ENCODE measurements around the gene RNF26.

The RNF26 gene

GRCh38 chr11:119318240-119319135 lies 15.8 kb upstream of the RNF26 start:
- H3K9ac ChIP-seq (ENCODE audit: low read depth, low read length, poor library complexity), result peak overlapping the region; percentile 31
- H3K4me1 ChIP-seq (ENCODE audit: control insufficient read depth in 2 of 2, insufficient read depth in 1 of 2, low read depth in 1 of 2, low read length in 2 of 2), result peaks cover 46 to 49% of the 10 kb centered on the region in 2 donors
- no peaks in the 10 kb centered on the region for H3K79me1 ChIP-seq (ENCODE audit: low read depth, low read length)
- H3K18ac ChIP-seq (ENCODE audit: low read length), result peak overlapping the region; percentile 91
- H2BK120ac ChIP-seq (ENCODE audit: low read depth, low read length), result peak overlapping the region; percentile 40
- H2AFZ ChIP-seq (ENCODE audit: low read length), result peak overlapping the region; percentile 81
- H2BK15ac ChIP-seq (ENCODE audit: low read length), result peak overlapping the region; percentile 76
- peak overlapping the region; percentile 47 for H2AK5ac ChIP-seq (ENCODE audit: low read depth, low read length)
- H3K4ac ChIP-seq (ENCODE audit: low read length), result no peak overlapping the region
- H2BK5ac ChIP-seq (ENCODE audit: low read length), result peak overlapping the region; percentile 62
- H3K4me3 ChIP-seq (ENCODE audit: low read length in 2 of 2), result no peak overlapping the region
- peaks cover 6 to 37% (median 15%) of the 10 kb centered on the region in 3 experiments for H3K27me3 ChIP-seq (ENCODE audit: control insufficient read depth in 3 of 3, insufficient read depth in 3 of 3, low read depth in 1 of 3, low read length in 3 of 3)
- H3K23ac ChIP-seq (ENCODE audit: low read depth, low read length, poor library complexity), result no peak overlapping the region
- WGBS, 2 donors (ENCODE audit: extremely low coverage in 2 of 2, insufficient read length in 2 of 2, insufficient replicate concordance in 1 of 2), result no CpG with 5 or more reads among the region's 22 CpGs
- H3K14ac ChIP-seq (ENCODE audit: low read length), result no peak overlapping the region
- H3K36me3 ChIP-seq (replicated peaks in 1 of 2; ENCODE audit: control insufficient read depth in 2 of 2, insufficient read depth in 2 of 2, low read length in 2 of 2), result no peaks in the 10 kb centered on the region
- no peaks in the 10 kb centered on the region for H3K9me3 ChIP-seq (replicated peaks in 1 of 2; ENCODE audit: control insufficient read depth in 2 of 2, insufficient read depth in 1 of 2, low read depth in 1 of 2, low read length in 2 of 2)
- peak overlapping the region; percentile 51 for H3K27ac ChIP-seq (replicated peaks; ENCODE audit: low read length)
- DNase-seq (ENCODE audit: low spot score), result no peak
- H4K8ac ChIP-seq (ENCODE audit: low read depth, low read length), result no peak overlapping the region
- H3K4me2 ChIP-seq (ENCODE audit: insufficient read depth, low read length, poor library complexity, severe bottlenecking), result no peak overlapping the region
- H4K91ac ChIP-seq (ENCODE audit: low read depth, low read length, poor library complexity), result peak overlapping the region; percentile 25
- H2BK12ac ChIP-seq (ENCODE audit: low read length), result peak overlapping the region; percentile 53

GRCh38 chr11:119319136-119319699 lies 15.1 kb upstream of the RNF26 start:
- Histone ChIP-seq H4K8ac (ENCODE audit: low read depth, low read length) (no peak overlapping the region), H3K36me3 (replicated peaks in 1 of 2; ENCODE audit: control insufficient read depth in 2 of 2, insufficient read depth in 2 of 2, low read length in 2 of 2) (no peaks in the 10 kb centered on the region), H3K27ac (replicated peaks; ENCODE audit: low read length) (peak overlapping the region; percentile 51), H3K27me3 (ENCODE audit: control insufficient read depth in 3 of 3, insufficient read depth in 3 of 3, low read depth in 1 of 3, low read length in 3 of 3) (peaks cover 6 to 37% (median 15%) of the 10 kb centered on the region in 3 experiments), H3K18ac (ENCODE audit: low read length) (peak overlapping the region; percentile 91), H3K4me3 (ENCODE audit: low read length in 2 of 2) (no peak overlapping the region), H2BK5ac (ENCODE audit: low read length) (peak overlapping the region; percentile 62), H3K14ac (ENCODE audit: low read length) (no peak overlapping the region), H3K9ac (ENCODE audit: low read depth, low read length, poor library complexity) (peak overlapping the region; percentile 31), H3K9me3 (replicated peaks in 1 of 2; ENCODE audit: control insufficient read depth in 2 of 2, insufficient read depth in 1 of 2, low read depth in 1 of 2, low read length in 2 of 2) (no peaks in the 10 kb centered on the region), H3K4me1 (ENCODE audit: control insufficient read depth in 2 of 2, insufficient read depth in 1 of 2, low read depth in 1 of 2, low read length in 2 of 2) (peaks cover 46 to 49% of the 10 kb centered on the region in 2 donors), H2BK120ac (ENCODE audit: low read depth, low read length) (peak overlapping the region; percentile 40), H3K4ac (ENCODE audit: low read length) (no peak overlapping the region), H3K79me1 (ENCODE audit: low read depth, low read length) (no peaks in the 10 kb centered on the region), H3K4me2 (ENCODE audit: insufficient read depth, low read length, poor library complexity, severe bottlenecking) (no peak overlapping the region), H2AFZ (ENCODE audit: low read length) (peak overlapping the region; percentile 90), H4K91ac (ENCODE audit: low read depth, low read length, poor library complexity) (peak overlapping the region; percentile 25), H2BK15ac (ENCODE audit: low read length) (peak overlapping the region; percentile 76), H2AK5ac (ENCODE audit: low read depth, low read length) (peak overlapping the region; percentile 47), H3K23ac (ENCODE audit: low read depth, low read length, poor library complexity) (no peak overlapping the region), H2BK12ac (ENCODE audit: low read length) (peak overlapping the region; percentile 53)
- no CpG with 5 or more reads among the region's 8 CpGs for WGBS, 2 donors (ENCODE audit: extremely low coverage in 2 of 2, insufficient read length in 2 of 2, insufficient replicate concordance in 1 of 2)
- DNase-seq (ENCODE audit: low spot score), result no peak

- H3K27me3 ChIP-seq (ENCODE audit: control insufficient read depth in 3 of 3, insufficient read depth in 3 of 3, low read depth in 1 of 3, low read length in 3 of 3), result peaks cover 6 to 33% (median 15%) of the 10 kb centered on the region in 3 experiments
- no peaks in the 10 kb centered on the region for H3K36me3 ChIP-seq (replicated peaks in 1 of 2; ENCODE audit: control insufficient read depth in 2 of 2, insufficient read depth in 2 of 2, low read length in 2 of 2)
- H2BK15ac ChIP-seq (ENCODE audit: low read length), result peak overlapping the region; percentile 76
- H3K14ac ChIP-seq (ENCODE audit: low read length), result no peak overlapping the region
- peak overlapping the region; percentile 40 for H2BK120ac ChIP-seq (ENCODE audit: low read depth, low read length)
- peaks cover 46 to 48% of the 10 kb centered on the region in 2 donors for H3K4me1 ChIP-seq (ENCODE audit: control insufficient read depth in 2 of 2, insufficient read depth in 1 of 2, low read depth in 1 of 2, low read length in 2 of 2)
- H3K79me1 ChIP-seq (ENCODE audit: low read depth, low read length), result no peaks in the 10 kb centered on the region
- peak overlapping the region; percentile 91 for H3K18ac ChIP-seq (ENCODE audit: low read length)
- H3K9ac ChIP-seq (ENCODE audit: low read depth, low read length, poor library complexity), result peak overlapping the region; percentile 79
- no peak overlapping the region for H3K4me3 ChIP-seq (ENCODE audit: low read length in 2 of 2)
- no peak overlapping the region for H4K91ac ChIP-seq (ENCODE audit: low read depth, low read length, poor library complexity)
- peak overlapping the region; percentile 47 for H2AK5ac ChIP-seq (ENCODE audit: low read depth, low read length)
- DNase-seq (ENCODE audit: low spot score), result no peak
- no peak overlapping the region for H3K4me2 ChIP-seq (ENCODE audit: insufficient read depth, low read length, poor library complexity, severe bottlenecking)
- H3K23ac ChIP-seq (ENCODE audit: low read depth, low read length, poor library complexity), result peak overlapping the region; percentile 80
- H2AFZ ChIP-seq (ENCODE audit: low read length), result peak overlapping the region; percentile 90
- H2BK12ac ChIP-seq (ENCODE audit: low read length), result peak overlapping the region; percentile 89
- WGBS, 2 donors (ENCODE audit: extremely low coverage in 2 of 2, insufficient read length in 2 of 2, insufficient replicate concordance in 1 of 2), result no CpG with 5 or more reads among the region's 11 CpGs
- peak overlapping the region; percentile 44 for H3K27ac ChIP-seq (replicated peaks; ENCODE audit: low read length)
- no peaks in the 10 kb centered on the region for H3K9me3 ChIP-seq (replicated peaks in 1 of 2; ENCODE audit: control insufficient read depth in 2 of 2, insufficient read depth in 1 of 2, low read depth in 1 of 2, low read length in 2 of 2)
- H4K8ac ChIP-seq (ENCODE audit: low read depth, low read length), result no peak overlapping the region
- H2BK5ac ChIP-seq (ENCODE audit: low read length), result peak overlapping the region; percentile 62
- H3K4ac ChIP-seq (ENCODE audit: low read length), result no peak overlapping the region
Observed at GRCh38 chr11:119319700-119320239, 14.6 kb upstream of the RNF26 start.

All from neuronal stem cell (in vitro differentiated cells).